Dermis blood vessel endothelial cell (primary cell): ENCODE results near the gene CCL8. TPM values are rescaled to one million over a fixed set of nuclear protein-coding genes. Genes with fewer than 3 reads are reported as not detected.

Source experiments
- DNase-seq: peaks from one replicate; pipeline ENCODE4 v3.0.0; 2010
- total RNA-seq: library from RNA; depleted of rRNA; stranded (reverse); fragments of >200 nt; gene quantifications from 2 replicates; pipeline ENCODE4 v1.2.3, GENCODE V29; 2014

Gene CCL8
- 0.05 and 0.17 TPM in 2 replicates for total RNA-seq

GRCh38 chr17:34319039-34319483 lies at the start of gene CCL8:
Gene CCL8, plus strand, starts transcription at chr17:34319435. Its CDS starts 67 bp downstream, at chr17:34319502.
- DNase-seq = peak; percentile 46

- peak; percentile 50 for DNase-seq
Observed at GRCh38 chr17:34269969-34270368, 49.3 kb upstream of the CCL8 start, which contains the start of gene CCL7. Gene CCL7, plus strand, starts transcription at chr17:34270221. Its CDS starts 70 bp downstream, at chr17:34270291.

- DNase-seq = peak; percentile 81
Observed at GRCh38 chr17:34275881-34276280, 43.4 kb upstream of the CCL8 start.

GRCh38 chr17:34276826-34277225 lies 42.4 kb upstream of the CCL8 start:
- no peak for DNase-seq

DNA sequence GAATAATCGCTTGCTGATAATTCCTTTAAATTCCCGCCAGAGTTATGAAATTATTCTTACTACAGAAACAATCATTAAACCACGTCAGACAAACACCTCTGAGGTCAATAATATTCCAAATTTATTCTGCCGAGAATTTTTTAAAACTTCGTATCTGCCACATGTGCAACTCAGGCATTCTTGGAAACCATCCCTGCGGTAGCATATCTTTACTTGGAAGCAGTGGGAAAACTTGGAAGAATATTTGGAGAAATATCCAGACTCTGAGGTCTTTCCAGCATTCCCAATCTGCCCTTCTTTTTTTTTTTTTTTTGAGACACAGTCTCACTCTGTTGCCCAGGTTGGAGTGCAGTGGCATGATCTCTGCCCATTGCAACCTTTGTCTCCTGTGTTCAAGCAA lies 35.7 kb upstream of the CCL8 start:
- DNase-seq = no peak

- DNase-seq = no peak
Observed at GRCh38 chr17:34285286-34285792, 33.9 kb upstream of the CCL8 start, which contains the start of gene CCL11. Gene CCL11, plus strand, starts transcription at chr17:34285742. Its CDS starts 67 bp downstream, at chr17:34285809.

DNA sequence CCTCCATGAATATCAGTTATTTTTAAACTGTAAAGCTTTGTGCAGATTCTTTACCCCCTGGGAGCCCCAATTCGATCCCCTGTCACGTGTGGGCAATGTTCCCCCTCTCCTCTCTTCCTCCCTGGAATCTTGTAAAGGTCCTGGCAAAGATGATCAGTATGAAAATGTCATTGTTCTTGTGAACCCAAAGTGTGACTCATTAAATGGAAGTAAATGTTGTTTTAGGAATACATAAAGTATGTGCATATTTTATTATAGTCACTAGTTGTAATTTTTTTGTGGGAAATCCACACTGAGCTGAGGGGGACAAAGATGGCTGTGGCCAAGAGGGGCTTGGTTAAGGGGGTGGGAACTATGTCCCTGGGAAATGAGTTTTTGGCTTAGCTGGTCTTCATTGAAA lies 31.4 kb upstream of the CCL8 start:
- DNase-seq = peak; percentile 49

GRCh38 chr17:34290586-34290985 lies 28.6 kb upstream of the CCL8 start:
- no peak for DNase-seq

GRCh38 chr17:34291721-34292348 lies 27.4 kb upstream of the CCL8 start:
- no peak for DNase-seq

DNA sequence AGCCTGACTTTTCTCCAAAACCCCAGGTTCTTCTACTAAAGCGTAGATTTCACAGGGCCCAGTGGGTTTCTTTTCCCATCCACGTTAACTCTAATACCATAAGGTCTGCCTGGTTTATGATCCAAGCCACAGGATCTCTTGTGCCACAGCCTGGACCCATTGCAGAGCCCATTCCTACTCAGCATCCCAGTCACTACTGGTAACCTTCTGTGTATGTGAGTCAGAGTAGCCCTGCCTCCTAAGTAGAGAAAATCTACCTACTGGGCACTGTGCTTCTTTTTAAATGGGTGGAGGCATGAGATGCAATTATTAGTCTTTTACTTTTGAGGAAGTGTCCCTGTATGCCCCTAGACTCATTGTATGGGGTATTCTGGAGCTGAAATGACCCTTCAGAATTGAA lies 20.2 kb upstream of the CCL8 start:
- DNase-seq = no peak

DNA sequence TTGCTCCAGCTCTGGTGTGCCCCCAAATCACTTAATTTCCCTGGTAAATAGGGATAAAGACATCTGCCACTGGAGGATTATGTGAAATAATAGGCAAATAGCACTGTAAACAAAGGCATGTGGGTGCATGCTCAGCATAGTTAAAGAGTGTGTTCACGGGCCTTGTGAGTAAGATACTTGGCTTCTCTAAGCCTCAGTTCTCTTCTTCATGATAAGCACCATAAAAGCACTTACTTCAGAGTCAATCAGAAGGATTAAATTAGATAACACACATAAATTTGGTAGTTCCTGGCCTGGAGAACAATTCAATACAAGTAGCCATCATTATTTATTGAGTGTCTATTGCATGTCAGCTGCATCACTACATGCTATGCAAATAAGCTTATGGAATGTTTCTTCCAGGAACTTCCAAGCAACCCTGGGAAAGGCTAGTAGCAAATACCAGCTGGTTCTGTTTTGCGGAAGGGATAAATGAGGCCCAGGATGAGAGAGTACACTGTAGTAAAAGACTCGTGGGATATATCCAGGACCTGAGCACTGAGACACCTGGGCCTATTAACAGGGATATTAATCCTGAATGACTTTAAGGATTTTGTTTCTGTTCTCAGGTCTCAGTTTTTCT lies 19.2 kb upstream of the CCL8 start:
- DNase-seq = peak; percentile 49

- DNase-seq = peak; percentile 73
Observed at GRCh38 chr17:34300652-34301370, 18.4 kb upstream of the CCL8 start.

- no peak for DNase-seq
Observed at GRCh38 chr17:34301986-34302385, 17.2 kb upstream of the CCL8 start.

DNA sequence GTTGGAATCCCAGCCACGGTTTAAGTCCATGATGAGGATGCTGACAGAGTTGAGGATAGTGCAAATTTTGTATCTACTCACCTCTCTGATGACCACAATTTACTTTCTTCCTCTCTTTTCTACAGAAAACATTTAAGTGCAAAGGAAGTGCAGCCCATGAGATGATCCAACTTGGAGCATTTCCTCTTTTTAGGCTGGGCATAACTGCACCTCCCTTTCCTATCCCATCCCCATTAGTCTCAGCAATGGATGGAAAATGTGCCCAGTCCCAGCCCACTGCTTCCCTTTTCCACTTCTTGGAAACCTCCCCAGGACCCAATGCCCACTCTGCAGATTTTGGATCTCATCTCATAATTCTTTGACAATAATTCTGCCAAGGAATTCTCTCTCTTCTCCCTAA lies 16.6 kb upstream of the CCL8 start:
- DNase-seq = no peak

DNA sequence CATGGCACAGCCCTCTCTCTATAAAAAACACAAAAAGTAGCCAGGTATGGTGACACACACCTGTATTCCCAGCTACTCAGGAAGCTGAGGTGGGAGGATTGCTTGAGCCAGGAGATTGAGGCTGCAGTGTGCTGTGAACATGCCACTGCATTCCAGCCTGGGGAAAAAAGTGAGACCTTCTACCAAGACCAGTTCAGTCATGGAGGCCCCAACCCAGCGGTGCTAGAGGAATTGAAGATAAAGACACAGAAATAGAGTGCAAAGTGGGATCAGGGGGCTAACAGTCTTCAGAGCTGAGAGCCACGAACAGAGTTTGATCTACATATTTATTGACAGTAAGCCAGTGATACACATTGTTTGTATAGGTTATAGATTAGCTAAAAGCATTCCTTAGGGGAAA lies 15.6 kb upstream of the CCL8 start:
- DNase-seq = no peak

DNA sequence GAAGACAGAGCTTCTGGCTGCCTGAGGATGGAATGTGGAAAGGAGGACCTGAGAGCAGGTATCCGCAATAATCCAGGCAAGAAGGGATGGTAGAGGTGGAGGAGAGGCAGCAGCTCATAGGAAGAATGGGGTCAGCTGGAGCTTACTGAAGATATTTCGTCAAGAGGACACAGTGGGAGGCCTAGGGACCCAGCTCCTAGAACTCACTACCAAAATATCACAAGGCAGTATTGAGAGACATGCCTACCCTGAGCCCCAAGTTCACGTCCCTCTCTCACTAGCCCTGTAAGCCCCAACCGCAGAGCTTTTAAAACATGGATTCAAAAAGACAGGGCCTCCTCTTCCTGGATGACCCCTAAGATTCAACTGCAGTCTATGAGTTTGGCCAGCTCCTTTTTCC lies 14.2 kb upstream of the CCL8 start:
- DNase-seq = no peak

DNA sequence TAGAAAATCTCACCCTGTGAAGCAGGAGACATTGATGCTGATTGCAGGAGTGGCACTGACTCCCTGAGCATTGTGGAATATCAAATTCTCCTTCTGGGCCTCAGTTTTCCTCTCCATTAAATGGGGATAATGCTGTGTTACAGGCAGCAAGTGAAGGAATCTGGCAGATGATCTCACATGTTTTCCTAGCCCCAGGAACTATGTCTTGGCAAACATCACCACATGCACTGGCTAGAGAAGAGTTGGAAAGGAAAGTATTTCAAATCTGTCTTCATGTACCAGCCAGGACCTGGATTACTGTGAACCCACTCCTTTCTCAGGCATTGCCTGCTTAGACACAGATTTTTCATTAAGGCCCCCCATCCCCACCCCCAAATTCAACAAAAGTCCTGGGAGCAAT lies 13.6 kb upstream of the CCL8 start:
- DNase-seq = no peak

- peak; percentile 79 for DNase-seq
Observed at GRCh38 chr17:34306466-34306865, 12.8 kb upstream of the CCL8 start.

DNA sequence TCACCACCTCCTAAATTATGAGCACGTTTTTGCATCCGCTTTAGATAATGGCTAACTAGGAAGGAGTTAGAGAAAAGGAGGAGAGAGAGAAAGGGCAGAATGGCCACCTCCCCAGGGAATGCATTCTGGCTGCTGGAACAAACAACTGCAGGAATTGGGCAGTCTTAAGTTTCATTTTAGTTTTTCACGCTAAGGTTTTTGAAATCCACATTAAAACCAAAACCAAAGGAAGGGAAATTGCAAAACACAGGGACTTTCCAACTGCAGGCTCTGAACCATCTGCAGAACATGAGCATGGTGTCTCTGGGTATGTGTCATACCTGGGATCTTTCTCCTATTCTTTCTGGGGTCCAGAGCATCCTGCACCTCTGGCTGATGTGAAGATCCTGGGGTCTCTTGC lies 12.1 kb upstream of the CCL8 start:
- DNase-seq = peak; percentile 16

- DNase-seq = no peak
Observed at GRCh38 chr17:34308371-34308770, 10.9 kb upstream of the CCL8 start.

- no peak for DNase-seq
Observed at GRCh38 chr17:34311291-34311690, 7.9 kb upstream of the CCL8 start.

- no peak for DNase-seq
Observed at GRCh38 chr17:34312080-34312479, 7.2 kb upstream of the CCL8 start.

DNA sequence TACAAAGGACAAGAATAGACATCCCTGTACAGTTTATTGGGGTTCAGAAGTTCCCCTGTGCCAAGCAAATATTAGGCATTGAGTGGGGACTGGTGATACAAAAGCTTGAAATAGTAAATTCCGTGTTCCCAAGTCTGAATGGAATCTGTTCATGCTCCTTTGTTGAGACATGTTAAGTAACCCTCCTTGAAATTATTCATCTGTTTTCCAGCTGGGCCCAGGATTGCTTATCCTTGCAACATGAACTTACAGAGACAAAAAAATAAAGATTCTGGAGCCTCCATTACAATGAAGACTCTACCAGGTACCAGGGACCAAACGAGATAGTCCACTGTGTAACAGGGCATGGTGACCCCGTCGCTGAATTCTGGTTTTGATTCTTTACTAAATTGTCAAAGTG lies 6.1 kb upstream of the CCL8 start:
- DNase-seq = no peak

GRCh38 chr17:34314279-34314678 lies 5.0 kb upstream of the CCL8 start:
- DNase-seq = peak; percentile 56
